Thyroid gland (tissue), 4 donors: ENCODE results near the gene ITGB2. TPM values are rescaled to one million over a fixed set of nuclear protein-coding genes. Genes with fewer than 3 reads are reported as not detected.
"Not testable (repeated sequence)": the region's sequence is repeated elsewhere in the genome, so short reads cannot be mapped to it uniquely, and the experiment has no call there.

ENCODE experiments used
- DNase-seq, 2 donors: peaks; one replicate each; pipeline ENCODE4 v3.0.0-alpha.2; 2019
- H3K27ac ChIP-seq, 3 donors: fragments of 200-600 bp; sonication (generic); 1 replicate in 2 of 3; 2 replicates in 1 of 3; pipeline ENCODE4 v1.5.1; 2016 to 2019; ENCODE audit warnings: mild to moderate bottlenecking in 1 of 3, moderate library complexity in 1 of 3
- H3K27me3 ChIP-seq: fragments of 200-600 bp; sonication (generic); one replicate; pipeline ENCODE4 v1.5.1; 2019
- H3K36me3 ChIP-seq, 2 donors: fragments of 200-600 bp; sonication (generic); one replicate each; pipeline ENCODE4 v1.5.1; 2016 to 2019
- H3K4me1 ChIP-seq, 2 donors: fragments of 200-600 bp; sonication (generic); one replicate each; pipeline ENCODE4 v1.5.1; 2017 to 2019
- H3K4me3 ChIP-seq, 3 donors: fragments of 200-600 bp; sonication (generic); replicated peaks in 1 of 3; 1 replicate in 2 of 3; 2 replicates in 1 of 3; pipeline ENCODE4 v1.5.1; 2016; ENCODE audit warnings: mild to moderate bottlenecking in 1 of 3
- H3K9me3 ChIP-seq: fragments of 200-600 bp; sonication (generic); one replicate; pipeline ENCODE4 v1.5.1; 2017
- CTCF ChIP-seq, 6 experiments: fragments of 200-600 bp in 3 of 6; fragments of 450-650 bp in 3 of 6; sonication (generic) in 3 of 6; IDR thresholded peaks; one replicate each; pipeline ENCODE4 v1.5.1; 2016 to 2019; ENCODE audit warnings: antibody characterized with exemption in 6 of 6, mild to moderate bottlenecking in 2 of 6, inconsistent platforms in 1 of 6, moderate library complexity in 1 of 6
- POLR2A ChIP-seq, 2 donors: fragments of 450-650 bp; IDR thresholded peaks; one replicate each; pipeline ENCODE4 v1.6.1; 2017; ENCODE audit warnings: antibody characterized with exemption in 2 of 2, mild to moderate bottlenecking in 2 of 2, moderate library complexity in 1 of 2
- whole genome bisulfite sequencing, 2 donors: methylation state at CpG; one replicate each; pipeline ENCODE4 v1.1.5; 2017; 5-methylcytosine and 5-hydroxymethylcytosine counted together
- intact Hi-C: fragments of 100-400 bp; cut with DNase I; formaldehyde crosslinking; loops from one replicate; pipeline ENCODE4 v1.15.1; 2023
- total RNA-seq, 4 donors: library from RNA; depleted of rRNA; stranded (reverse); fragments of >200 nt; gene quantifications; one replicate each; pipeline ENCODE4 v1.2.3, GENCODE V29; 2016

ITGB2 gene
- total RNA-seq, 4 donors from 2014 or later: 18.4 to 79.4 (median 27.5) TPM

GRCh38 chr21:44885615-44886014, 35.1 kb downstream of the ITGB2 start:
- intact Hi-C loops: no loop called here

GRCh38 chr21:44884097-44884496, 36.6 kb downstream of the ITGB2 start:
- 65 to 78% methylated on average over 2 to 7 of the region's 7 CpGs for WGBS, 2 donors
- Histone ChIP-seq H3K27me3 (no peaks in the 10 kb centered on the region), H3K4me3 (no peak overlapping the region), H3K4me1 (peaks cover 12 to 26% of the 10 kb centered on the region in 2 donors), H3K27ac (no peak overlapping the region), H3K36me3 (no peaks in the 10 kb centered on the region), H3K9me3 (no peaks in the 10 kb centered on the region)
- no peak for DNase-seq
- TF ChIP-seq POLR2A (IDR thresholded peaks at IDR 0.05): no peak
- TF ChIP-seq CTCF (IDR thresholded peaks at IDR 0.05): no peak
- intact Hi-C loops: no loop called here

More at GRCh38 chr21:44885615-44886014, 35.1 kb downstream of the ITGB2 start:
- WGBS, 2 donors: 83 to 84% methylated on average over 11 of the region's 11 CpGs
- no peak for DNase-seq
- H3K4me3 ChIP-seq: no peak overlapping the region
- no peaks in the 10 kb centered on the region for H3K27me3 ChIP-seq
- no peaks in the 10 kb centered on the region for H3K36me3 ChIP-seq
- no peaks in the 10 kb centered on the region for H3K9me3 ChIP-seq
- TF ChIP-seq CTCF (IDR thresholded peaks at IDR 0.05) (no peak), POLR2A (IDR thresholded peaks at IDR 0.05) (no peak)
- no peak overlapping the region for H3K27ac ChIP-seq
- H3K4me1 ChIP-seq: peaks cover 11 to 21% of the 10 kb centered on the region in 2 donors

GRCh38 chr21:44883250-44883649, 37.4 kb downstream of the ITGB2 start:
- intact Hi-C loops: no loop called here
- peaks cover 12 to 26% of the 10 kb centered on the region in 2 donors for H3K4me1 ChIP-seq

GRCh38 chr21:44881198-44881872, 39.4 kb downstream of the ITGB2 start:
- intact Hi-C loops: no loop called here
- Histone ChIP-seq H3K27ac (peak overlapping the region; percentile 14 to 57 (median 54)), H3K27me3 (no peaks in the 10 kb centered on the region), H3K9me3 (no peaks in the 10 kb centered on the region), H3K36me3 (no peaks in the 10 kb centered on the region), H3K4me1 (peaks cover 12 to 26% of the 10 kb centered on the region in 2 donors), H3K4me3 (no peak overlapping the region)
- TF ChIP-seq CTCF (IDR thresholded peaks at IDR 0.05): no peak
- TF ChIP-seq POLR2A (IDR thresholded peaks at IDR 0.05): no peak
- WGBS, 2 donors: 25 to 33% methylated on average over 3 to 5 of the region's 6 CpGs
- peak; percentile 81 to 82 for DNase-seq

More at GRCh38 chr21:44883250-44883649, 37.4 kb downstream of the ITGB2 start:
- Histone ChIP-seq H3K36me3 (no peaks in the 10 kb centered on the region), H3K27ac (no peak overlapping the region), H3K9me3 (no peaks in the 10 kb centered on the region), H3K4me3 (no peak overlapping the region), H3K27me3 (no peaks in the 10 kb centered on the region)
- TF ChIP-seq CTCF (IDR thresholded peaks at IDR 0.05): no peak
- no peak for TF ChIP-seq POLR2A (IDR thresholded peaks at IDR 0.05)
- WGBS, 2 donors: 88 to 90% methylated on average over 9 to 11 of the region's 11 CpGs
- no peak for DNase-seq

GRCh38 chr21:44880405-44881197, 40.1 kb downstream of the ITGB2 start:
- no peaks in the 10 kb centered on the region for H3K9me3 ChIP-seq
- H3K36me3 ChIP-seq: no peaks in the 10 kb centered on the region
- DNase-seq: no peak
- intact Hi-C loops: no loop called here
- H3K4me1 ChIP-seq: peaks cover 12 to 32% of the 10 kb centered on the region in 2 donors
- H3K27me3 ChIP-seq: no peaks in the 10 kb centered on the region
- TF ChIP-seq CTCF (IDR thresholded peaks at IDR 0.05) (no peak), POLR2A (IDR thresholded peaks at IDR 0.05) (no peak)
- no peak overlapping the region for H3K4me3 ChIP-seq
- peak overlapping the region; percentile 14 to 57 (median 54) for H3K27ac ChIP-seq
- 62 to 67% methylated on average over 8 of the region's 8 CpGs for WGBS, 2 donors

- DNase-seq, H3K27me3 ChIP-seq, H3K36me3 ChIP-seq, H3K27ac ChIP-seq, H3K9me3 ChIP-seq, H3K4me3 ChIP-seq, intact Hi-C loops: not testable (repeated sequence)
- 96 to 97% methylated on average over 8 of the region's 8 CpGs for WGBS, 2 donors
- H3K4me1 ChIP-seq: peaks cover 25 to 39% of the 10 kb centered on the region in 2 donors
Measured at GRCh38 chr21:44879238-44879637, 41.5 kb downstream of the ITGB2 start.
